Sigmoid colon (tissue), 7 donors: ENCODE data around the gene TEX52. TPM values are rescaled to one million over a fixed set of nuclear protein-coding genes. Genes with fewer than 3 reads are reported as not detected.

ENCODE experiments used
- DNase-seq: peaks from one replicate; pipeline ENCODE4 v3.0.0-alpha.2; 2019
- H3K27ac ChIP-seq, 4 donors: fragments of 200-600 bp; sonication (generic); one replicate each; pipeline ENCODE4 v1.5.1; 2016 to 2019; ENCODE audit warnings: mild to moderate bottlenecking in 1 of 4
- H3K27me3 ChIP-seq, 3 donors: fragments of 200-600 bp; sonication (generic); one replicate each; pipeline ENCODE4 v1.5.1; 2019; ENCODE audit warnings: mild to moderate bottlenecking in 1 of 3
- H3K36me3 ChIP-seq, 4 donors: fragments of 200-600 bp; sonication (generic); one replicate each; pipeline ENCODE4 v1.5.1; 2016 to 2019
- H3K4me1 ChIP-seq, 4 donors: fragments of 200-600 bp; sonication (generic); one replicate each; pipeline ENCODE4 v1.5.1; 2017 to 2019
- H3K4me3 ChIP-seq, 4 donors: fragments of 200-600 bp; sonication (generic); one replicate each; pipeline ENCODE4 v1.5.1; 2017 to 2019; ENCODE audit warnings: mild to moderate bottlenecking in 2 of 4, moderate library complexity in 1 of 4
- H3K9me3 ChIP-seq, 4 donors: fragments of 200-600 bp in 3 of 4; sonication (generic) in 3 of 4; one replicate each; pipeline versions ENCODE4 v1.5.1 to v1.6.1; 2013 to 2019
- CTCF ChIP-seq, 4 experiments: fragments of 450-650 bp in 3 of 4; fragments of 200-600 bp in 1 of 4; IDR thresholded peaks; one replicate each; pipeline ENCODE4 v1.5.1; 2016 to 2019; ENCODE audit warnings: antibody characterized with exemption in 4 of 4, mild to moderate bottlenecking in 3 of 4, moderate library complexity in 2 of 4
- EP300 ChIP-seq, 4 donors: sonication (generic); formaldehyde crosslinking; IDR thresholded peaks; one replicate each; pipeline ENCODE4 v1.6.1; 2017; ENCODE audit warnings: antibody characterized with exemption in 4 of 4
- POLR2A ChIP-seq, 2 donors: fragments of 450-650 bp; IDR thresholded peaks; one replicate each; pipeline ENCODE4 v1.6.1; 2016; ENCODE audit warnings: antibody characterized with exemption in 2 of 2, mild to moderate bottlenecking in 2 of 2, moderate library complexity in 2 of 2
- POLR2AphosphoS5 ChIP-seq, 4 donors: sonication (generic); formaldehyde crosslinking; IDR thresholded peaks; one replicate each; pipeline ENCODE4 v1.6.1; 2017; ENCODE audit warnings: antibody characterized with exemption in 4 of 4
- WGBS, 2 donors: extraction: QIAGEN DNeasy Blood & Tissue Kit; methylation state at CpG; one replicate each; pipeline ENCODE4 v1.1.7; 2013; 5-methylcytosine and 5-hydroxymethylcytosine counted together
- intact Hi-C: fragments of 100-400 bp; cut with DNase I; formaldehyde crosslinking; loops from one replicate; pipeline ENCODE4 v1.15.1; 2023
- polyA plus RNA-seq, 3 donors: library from polyadenylated mRNA; stranded (reverse); fragments of 200-250 nt; gene quantifications; one replicate each; pipeline ENCODE4 v1.2.3, GENCODE V29; 2013
- total RNA-seq, 4 donors: library from RNA; depleted of rRNA; stranded (reverse); fragments of >200 nt; gene quantifications; one replicate each; pipeline ENCODE4 v1.1.0, GENCODE V29; 2016
- donor health status: healthy with polysubstance abuse.
- donor health status: Bipolar disorder and iron deficiency.
- donor health status: healthy.

The TEX52 gene
- total and polyA plus RNA-seq, 7 donors, result not detected

DNA sequence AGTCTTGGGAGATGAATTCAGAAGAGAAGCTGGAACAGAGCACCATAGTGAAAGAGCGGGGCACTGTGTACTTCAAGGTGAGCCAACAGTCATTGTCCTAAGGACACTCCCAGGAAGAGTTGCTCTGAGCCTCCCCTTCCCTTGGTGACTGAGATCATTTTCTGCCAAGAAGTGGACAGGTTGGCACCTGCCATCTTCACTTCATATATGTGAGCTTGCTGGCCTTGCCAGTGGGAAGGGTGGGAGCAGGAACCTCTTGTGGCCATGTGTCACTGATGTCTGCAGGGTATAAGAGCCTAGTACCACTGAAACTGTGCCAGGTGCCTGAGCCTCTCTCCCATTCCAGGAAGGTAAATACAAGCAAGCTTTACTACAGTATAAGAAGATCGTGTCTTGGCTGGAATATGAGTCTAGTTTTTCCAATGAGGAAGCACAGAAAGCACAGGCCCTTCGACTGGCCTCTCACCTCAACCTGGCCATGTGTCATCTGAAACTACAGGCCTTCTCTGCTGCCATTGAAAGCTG is 56.7 kb downstream of the TEX52 start:
- H3K9me3 ChIP-seq, result no peaks in the 10 kb centered on the region
- H3K4me3 ChIP-seq, result no peak overlapping the region
- H3K4me1 ChIP-seq, result peaks cover 0 to 45% (median 34%) of the 10 kb centered on the region in 4 donors
- peaks cover 22 to 76% (median 44%) of the 10 kb centered on the region in 4 donors for H3K36me3 ChIP-seq
- intact Hi-C loops, result no loop called here
- WGBS, 2 donors, result 71 to 89% methylated on average over 3 of the region's 3 CpGs
- DNase-seq, result no peak
- H3K27ac ChIP-seq, result no peak overlapping the region
- TF ChIP-seq EP300 (IDR thresholded peaks at IDR 0.05), result no peak
- no peak for TF ChIP-seq POLR2A (IDR thresholded peaks at IDR 0.05)
- no peak for TF ChIP-seq CTCF (IDR thresholded peaks at IDR 0.05)
- no peak for TF ChIP-seq POLR2AphosphoS5 (IDR thresholded peaks at IDR 0.05)
- no peaks in the 10 kb centered on the region for H3K27me3 ChIP-seq

Other genes with a start within 250 kb of the TEX52 start
- gene FKBP4, start 62.1 kb downstream of the TEX52 start, total RNA-seq, result 10 to 100 TPM; 21.3 to 33.7 (median 23.5) TPM
- gene FKBP4, start 62.1 kb downstream of the TEX52 start, polyA plus RNA-seq, result 10 to 100 TPM; 33.6 to 44.5 (median 42.3) TPM
- 10 to 100 TPM; 20.6 to 31.9 (median 25.6) TPM for gene ITFG2, start 44.4 kb downstream of the TEX52 start, total RNA-seq
- 10 to 100 TPM; 11.6 to 31.4 (median 25.2) TPM for gene ITFG2, start 44.4 kb downstream of the TEX52 start, polyA plus RNA-seq
- gene NRIP2, start 22.0 kb downstream of the TEX52 start, total RNA-seq, result 1 to 10 TPM in 3 of 4 donors, under 1 TPM in 1; 0.33 to 10.0 (median 1.9) TPM
- gene NRIP2, start 22.0 kb downstream of the TEX52 start, polyA plus RNA-seq, result 1 to 10 TPM in 1 of 3 donors, under 1 TPM in 1, not detected in 1; 0.60 to 1.5 TPM
- 1 to 10 TPM in 2 of 4 donors, under 1 TPM in 1, not detected in 1; 0.36 to 2.5 (median 1.4) TPM for gene FOXM1, start 20.1 kb upstream of the TEX52 start, total RNA-seq
- 10 to 100 TPM in 1 of 3 donors, 1 to 10 TPM in 2; 2.4 to 34.9 (median 3.7) TPM for gene FOXM1, start 20.1 kb upstream of the TEX52 start, polyA plus RNA-seq
- 1 to 10 TPM; 6.1 to 9.6 (median 8.2) TPM for gene RHNO1, start 20.2 kb upstream of the TEX52 start, total RNA-seq
- gene RHNO1, start 20.2 kb upstream of the TEX52 start, polyA plus RNA-seq, result 10 to 100 TPM; 16.9 to 21.6 (median 19.4) TPM
- gene TULP3, start 33.9 kb upstream of the TEX52 start, total RNA-seq, result 10 to 100 TPM; 17.8 to 32.1 (median 24.8) TPM
- gene TULP3, start 33.9 kb upstream of the TEX52 start, polyA plus RNA-seq, result 1 to 10 TPM; 3.0 to 9.6 (median 7.8) TPM
- gene TEAD4, start 102.4 kb upstream of the TEX52 start, total RNA-seq, result 10 to 100 TPM in 1 of 4 donors, 1 to 10 TPM in 3; 2.9 to 31.2 (median 4.4) TPM
- 10 to 100 TPM in 1 of 3 donors, 1 to 10 TPM in 2; 1.6 to 16.3 (median 3.6) TPM for gene TEAD4, start 102.4 kb upstream of the TEX52 start, polyA plus RNA-seq
- 10 to 100 TPM; 18.2 to 28.0 (median 21.4) TPM for gene TSPAN9, start 220.3 kb upstream of the TEX52 start, total RNA-seq
- 10 to 100 TPM in 1 of 3 donors, 1 to 10 TPM in 1, under 1 TPM in 1; 0.92 to 14.5 (median 2.4) TPM for gene TSPAN9, start 220.3 kb upstream of the TEX52 start, polyA plus RNA-seq